Muscle layer of colon (tissue), 2 donors: ENCODE results near the gene IST1.

Source experiments
- H3K27ac ChIP-seq: one replicate; pipeline ENCODE4 v1.7.0; 2013; ENCODE audit warnings: low read depth, mild to moderate bottlenecking, low read length, moderate library complexity
- H3K27me3 ChIP-seq, 2 donors: one replicate each; pipeline ENCODE4 v1.7.0; 2013; ENCODE audit warnings: low read length in 2 of 2, mild to moderate bottlenecking in 2 of 2; ENCODE audit not compliant: insufficient read depth in 2 of 2, control insufficient read depth in 1 of 2
- H3K36me3 ChIP-seq: one replicate; pipeline ENCODE4 v1.7.0; 2013; ENCODE audit warnings: mild to moderate bottlenecking, low read length; ENCODE audit not compliant: insufficient read depth
- H3K4me1 ChIP-seq: one replicate; pipeline ENCODE4 v1.7.0; 2013; ENCODE audit warnings: mild to moderate bottlenecking, low read length; ENCODE audit not compliant: insufficient read depth
- H3K4me3 ChIP-seq, 2 donors: one replicate each; pipeline ENCODE4 v1.7.0; 2013; ENCODE audit warnings: low read length in 2 of 2, low read depth in 1 of 2, mild to moderate bottlenecking in 1 of 2, moderate library complexity in 1 of 2
- H3K9ac ChIP-seq: one replicate; pipeline ENCODE4 v1.7.0; 2013; ENCODE audit warnings: low read length
- H3K9me3 ChIP-seq: one replicate; pipeline ENCODE4 v1.7.0; 2013; ENCODE audit warnings: mild to moderate bottlenecking, low read length
- donor health status: abdominal sarcoma.
- donor health status: Adenocarcinoma of cecum.

The IST1 gene

DNA sequence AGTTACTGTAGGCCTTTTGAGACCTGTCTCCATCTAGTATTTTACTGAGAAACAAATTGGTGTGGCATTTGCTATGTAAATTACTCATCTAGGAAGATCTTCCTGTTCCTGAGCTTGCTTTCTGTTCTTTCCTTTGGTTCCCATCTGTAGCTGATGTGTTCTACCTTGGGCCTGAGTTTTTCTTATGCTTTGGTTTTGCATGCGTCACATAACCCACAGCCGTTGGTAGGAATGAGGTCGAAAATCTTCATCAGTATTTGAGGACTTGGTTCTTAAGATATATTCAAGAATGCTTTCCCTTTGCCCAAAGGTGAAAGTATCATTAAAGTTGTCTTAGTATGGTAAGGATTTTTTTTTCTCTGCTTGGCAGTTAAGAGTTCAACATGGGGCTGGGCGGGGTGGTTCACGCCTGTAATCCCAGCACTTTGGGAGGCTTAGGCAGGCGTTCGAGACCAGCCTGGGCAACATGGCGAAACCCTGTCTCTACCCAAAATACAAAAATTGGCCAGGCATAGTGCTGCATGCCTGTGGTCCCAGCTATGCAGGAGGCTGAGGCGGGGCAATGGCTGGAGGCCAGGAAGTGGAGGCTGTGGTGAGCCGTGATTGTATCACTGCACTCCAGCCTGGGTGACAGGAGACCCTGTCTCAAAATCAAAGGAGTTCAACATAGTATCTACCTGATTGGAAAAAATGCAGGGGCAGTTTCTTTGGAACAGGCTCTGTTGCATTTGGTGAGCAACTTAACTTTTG lies 28.8 kb downstream of the IST1 start:
- Histone ChIP-seq H3K36me3 (peaks cover 74% of the 10 kb centered on the region), H3K4me1 (peaks cover 27% of the 10 kb centered on the region), H3K27me3 (no peaks in the 10 kb centered on the region), H3K27ac (no peak overlapping the region), H3K4me3 (no peak overlapping the region), H3K9me3 (no peaks in the 10 kb centered on the region), H3K9ac (no peak overlapping the region)

DNA sequence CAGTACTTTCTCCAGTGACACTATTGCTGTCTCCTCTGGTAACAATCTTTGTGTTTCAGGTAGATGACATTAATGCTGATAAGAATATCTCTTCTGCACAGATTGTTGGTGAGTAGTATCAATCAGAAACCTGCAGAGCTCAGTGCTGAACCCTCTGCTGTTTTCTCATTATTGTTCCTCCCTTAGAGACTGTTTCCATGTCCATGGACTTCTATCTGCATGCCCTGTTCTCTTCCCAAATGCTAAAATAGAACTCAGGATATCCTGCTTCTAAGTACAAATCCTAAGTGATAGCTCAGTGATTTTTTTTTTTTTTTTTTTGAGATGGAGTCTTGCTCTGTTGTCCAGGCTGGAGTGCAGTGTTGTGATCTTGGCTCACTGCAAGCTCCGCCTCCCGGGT lies 29.4 kb downstream of the IST1 start:
- Histone ChIP-seq H3K27me3 (no peaks in the 10 kb centered on the region), H3K4me3 (no peak overlapping the region), H3K27ac (no peak overlapping the region), H3K36me3 (peaks cover 69% of the 10 kb centered on the region), H3K9ac (no peak overlapping the region), H3K9me3 (no peaks in the 10 kb centered on the region), H3K4me1 (peaks cover 30% of the 10 kb centered on the region)

DNA sequence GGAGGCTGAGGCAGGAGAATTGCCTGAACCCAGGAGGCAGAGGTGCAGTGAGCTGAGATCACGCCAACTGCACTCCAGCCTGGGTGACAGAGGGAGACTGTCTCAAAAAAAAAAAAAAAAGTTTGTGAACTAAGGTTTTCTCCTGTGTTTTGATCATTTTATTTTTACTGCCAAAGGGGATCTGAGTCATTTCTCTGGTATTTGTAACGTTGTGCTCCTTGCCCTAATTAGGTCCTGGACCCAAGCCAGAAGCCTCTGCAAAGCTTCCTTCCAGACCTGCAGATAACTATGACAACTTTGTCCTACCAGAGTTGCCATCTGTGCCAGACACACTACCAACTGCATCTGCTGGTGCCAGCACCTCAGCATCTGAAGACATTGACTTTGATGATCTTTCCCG lies 32.1 kb downstream of the IST1 start:
- peaks cover 42% of the 10 kb centered on the region for H3K4me1 ChIP-seq
- no peak overlapping the region for H3K4me3 ChIP-seq
- no peak overlapping the region for H3K27ac ChIP-seq
- H3K9ac ChIP-seq, result no peak overlapping the region
- no peaks in the 10 kb centered on the region for H3K27me3 ChIP-seq
- peaks cover 45% of the 10 kb centered on the region for H3K36me3 ChIP-seq
- no peaks in the 10 kb centered on the region for H3K9me3 ChIP-seq

DNA sequence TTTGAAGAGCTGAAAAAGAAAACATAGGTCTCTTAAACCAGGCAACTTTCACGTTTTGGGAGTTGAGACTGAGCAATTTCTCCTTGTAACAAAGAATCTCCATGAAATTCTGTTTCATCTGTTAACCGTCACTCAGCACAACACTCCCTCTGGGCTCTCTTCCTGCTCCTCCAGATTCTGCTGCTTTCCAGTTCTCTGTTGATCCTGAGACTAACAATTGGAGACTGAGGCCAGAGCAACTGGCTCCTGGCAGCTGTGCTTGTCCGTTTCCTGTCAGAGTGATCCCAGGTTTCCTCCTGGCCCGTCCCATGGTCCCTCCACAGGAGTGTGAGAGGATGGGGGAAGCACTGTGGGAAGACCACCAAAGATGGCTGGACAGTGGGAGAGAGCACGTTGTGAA lies 32.5 kb downstream of the IST1 start:
- H3K27ac ChIP-seq, result peak overlapping the region; percentile 27
- peaks cover 42% of the 10 kb centered on the region for H3K4me1 ChIP-seq

DNA sequence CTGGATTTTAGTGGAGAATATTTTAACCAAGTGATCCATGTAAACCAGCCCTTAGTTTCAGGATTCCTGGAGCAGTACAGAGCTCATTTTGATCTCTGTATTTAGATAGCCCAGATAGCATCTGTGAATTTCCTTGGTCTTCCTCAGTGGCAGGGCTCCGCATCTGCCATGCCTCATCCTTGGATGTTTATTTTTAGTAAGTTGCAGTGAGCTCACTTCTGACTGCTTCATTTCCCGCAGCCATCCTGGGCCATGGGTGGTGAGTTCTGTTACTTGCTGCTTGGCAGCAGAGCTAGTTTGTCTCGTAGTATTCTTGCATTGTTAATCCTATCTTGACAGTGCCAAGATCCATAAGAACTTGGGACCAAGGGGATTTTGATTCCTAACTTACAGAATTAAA lies 33.7 kb downstream of the IST1 start:
- Histone ChIP-seq H3K4me3 (no peak overlapping the region), H3K36me3 (peaks cover 32% of the 10 kb centered on the region), H3K27me3 (no peaks in the 10 kb centered on the region), H3K27ac (peak overlapping the region; percentile 53), H3K4me1 (peaks cover 45% of the 10 kb centered on the region), H3K9me3 (no peaks in the 10 kb centered on the region), H3K9ac (no peak overlapping the region)

More for the DNA sequence above, 32.5 kb downstream of the IST1 start:
- H3K9me3 ChIP-seq, result no peaks in the 10 kb centered on the region
- no peak overlapping the region for H3K9ac ChIP-seq
- no peaks in the 10 kb centered on the region for H3K27me3 ChIP-seq
- no peak overlapping the region for H3K4me3 ChIP-seq
- H3K36me3 ChIP-seq, result peaks cover 41% of the 10 kb centered on the region

DNA sequence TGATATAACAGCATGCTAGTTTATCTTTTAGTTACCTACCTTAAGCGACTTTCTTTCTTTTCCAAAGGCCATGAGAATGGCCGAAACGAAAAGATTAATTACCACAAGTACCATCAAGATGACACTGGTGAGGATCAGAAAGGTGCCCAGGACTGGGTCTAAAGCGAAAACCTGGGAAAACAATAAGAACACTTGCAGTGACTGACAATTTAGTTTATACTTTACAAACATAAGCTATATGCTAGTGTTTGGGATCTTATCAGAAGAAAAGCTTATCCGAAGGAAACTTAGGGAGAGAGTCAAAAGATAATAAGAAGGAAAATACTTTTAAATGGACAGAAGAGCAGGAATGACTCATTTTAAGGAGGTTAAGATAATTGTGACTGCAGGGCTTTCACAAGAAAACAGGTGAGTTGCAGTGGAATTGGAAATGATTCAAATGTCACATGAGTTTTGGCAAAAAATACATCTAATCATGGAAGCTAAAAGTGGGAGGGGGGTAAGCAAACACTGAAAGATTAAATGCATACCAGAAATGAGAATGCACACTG lies 34.8 kb downstream of the IST1 start:
- Histone ChIP-seq H3K4me3 (no peak overlapping the region), H3K4me1 (peaks cover 54% of the 10 kb centered on the region), H3K36me3 (peaks cover 25% of the 10 kb centered on the region), H3K27me3 (no peaks in the 10 kb centered on the region), H3K27ac (peak overlapping the region; percentile 56), H3K9ac (no peak overlapping the region), H3K9me3 (no peaks in the 10 kb centered on the region)

DNA sequence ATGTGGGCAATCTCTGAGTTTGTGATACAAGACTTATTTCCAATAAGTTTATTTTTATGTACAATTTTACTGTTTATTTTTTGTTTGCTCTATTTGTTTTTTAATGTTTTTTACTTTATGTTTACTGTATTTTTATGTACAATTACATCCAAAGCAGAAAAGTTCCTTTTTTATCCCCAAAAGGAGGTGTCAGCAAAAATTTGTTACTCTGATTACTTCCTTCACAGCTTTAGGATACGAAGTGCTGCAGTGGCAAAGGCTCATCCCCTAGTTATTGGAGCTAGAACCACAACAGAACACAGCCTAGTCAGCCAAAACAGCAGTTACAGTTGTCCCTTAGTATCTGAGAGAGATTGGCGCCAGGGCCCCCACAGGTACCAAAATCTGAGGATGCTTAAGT lies 35.7 kb downstream of the IST1 start:
- Histone ChIP-seq H3K4me3 (no peak overlapping the region), H3K9ac (no peak overlapping the region), H3K4me1 (peaks cover 54% of the 10 kb centered on the region), H3K27me3 (no peaks in the 10 kb centered on the region), H3K27ac (no peak overlapping the region), H3K36me3 (peaks cover 17% of the 10 kb centered on the region), H3K9me3 (no peaks in the 10 kb centered on the region)

DNA sequence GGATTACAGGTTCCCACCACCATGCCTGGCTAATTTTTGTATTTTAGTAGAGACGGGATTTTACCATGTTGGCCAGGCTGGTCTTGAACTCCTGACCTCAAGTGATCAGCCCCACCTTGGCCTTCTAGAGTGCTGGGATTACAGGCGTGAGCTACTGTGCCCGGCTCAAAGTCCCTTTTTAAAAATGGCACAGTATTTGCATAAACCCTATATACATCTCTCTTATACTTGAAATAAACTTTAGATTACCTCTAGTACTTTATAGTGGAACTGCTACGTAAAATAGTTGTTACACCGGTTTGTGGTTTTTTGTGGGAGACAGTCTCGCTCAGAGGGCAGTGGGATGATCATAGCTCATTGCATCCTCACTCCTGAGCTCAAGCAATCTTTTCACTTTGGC lies 36.3 kb downstream of the IST1 start:
- peaks cover 15% of the 10 kb centered on the region for H3K36me3 ChIP-seq
- no peak overlapping the region for H3K27ac ChIP-seq
- no peaks in the 10 kb centered on the region for H3K27me3 ChIP-seq
- no peak overlapping the region for H3K9ac ChIP-seq
- H3K9me3 ChIP-seq, result no peaks in the 10 kb centered on the region
- no peak overlapping the region for H3K4me3 ChIP-seq
- H3K4me1 ChIP-seq, result peaks cover 53% of the 10 kb centered on the region

DNA sequence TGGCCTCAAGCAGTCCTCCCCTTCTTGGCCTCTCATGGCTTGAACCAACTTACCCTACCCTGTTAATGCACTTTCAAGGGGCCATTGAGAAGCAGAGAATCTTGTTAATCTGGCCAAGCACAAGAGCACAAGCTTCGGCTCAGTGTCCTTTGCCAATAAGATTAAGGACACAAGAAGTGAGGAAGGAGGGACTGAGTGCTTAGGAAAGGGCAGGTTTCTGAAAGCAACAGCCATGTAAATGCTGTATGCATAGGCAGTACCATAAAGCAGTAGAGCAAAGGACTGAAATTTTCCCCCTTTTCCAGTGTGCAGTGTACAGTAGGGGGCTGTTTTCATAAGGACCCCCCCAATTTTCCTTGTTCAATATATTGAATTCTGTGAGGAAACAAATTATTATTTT lies 37.7 kb downstream of the IST1 start:
- Histone ChIP-seq H3K27me3 (no peaks in the 10 kb centered on the region), H3K27ac (no peak overlapping the region), H3K9me3 (no peaks in the 10 kb centered on the region), H3K36me3 (peaks cover 10% of the 10 kb centered on the region), H3K4me1 (peaks cover 39% of the 10 kb centered on the region), H3K9ac (no peak overlapping the region), H3K4me3 (no peak overlapping the region)

DNA sequence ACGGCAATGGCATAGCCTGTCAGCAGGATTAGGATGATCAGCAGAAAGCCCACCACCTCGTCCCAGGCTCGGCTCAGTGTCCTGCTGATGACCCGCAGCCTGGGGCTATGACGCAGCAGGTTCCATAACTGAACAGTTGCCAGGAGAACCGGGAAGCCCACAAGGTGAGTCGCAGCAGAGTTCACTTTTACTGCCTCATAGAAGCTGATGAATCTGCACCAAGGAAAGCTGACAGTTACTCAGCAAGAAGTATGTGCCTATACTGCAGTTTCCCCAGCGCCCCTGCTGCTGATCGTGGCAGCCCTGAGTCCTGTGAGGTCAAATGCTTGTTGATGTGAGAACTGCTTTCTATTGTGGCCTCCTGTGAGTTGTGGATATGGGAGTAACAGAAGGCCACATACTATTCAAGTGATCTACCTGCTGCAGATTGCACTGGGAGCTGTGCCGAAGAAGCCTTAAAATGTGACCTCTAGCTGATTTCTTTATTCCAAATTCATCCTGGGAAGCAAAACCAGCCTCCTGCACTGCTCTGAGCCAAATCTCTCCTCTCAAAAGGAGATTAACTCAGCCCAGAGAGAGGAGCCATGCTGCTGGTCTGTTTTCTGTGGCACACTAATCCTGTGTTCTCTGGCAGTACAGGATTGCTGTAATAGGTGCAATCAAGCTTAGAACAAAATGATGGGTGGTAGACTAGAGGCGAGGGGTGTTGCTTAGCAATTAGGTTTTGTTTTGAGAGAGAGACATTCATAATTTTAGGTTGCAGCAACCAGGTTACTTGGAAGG lies 38.8 kb downstream of the IST1 start:
- H3K27me3 ChIP-seq, result no peaks in the 10 kb centered on the region
- H3K9ac ChIP-seq, result no peak overlapping the region
- H3K36me3 ChIP-seq, result peaks cover 4% of the 10 kb centered on the region
- H3K9me3 ChIP-seq, result no peaks in the 10 kb centered on the region
- H3K4me3 ChIP-seq, result no peak overlapping the region
- H3K27ac ChIP-seq, result peak overlapping the region; percentile 49
- peaks cover 29% of the 10 kb centered on the region for H3K4me1 ChIP-seq

DNA sequence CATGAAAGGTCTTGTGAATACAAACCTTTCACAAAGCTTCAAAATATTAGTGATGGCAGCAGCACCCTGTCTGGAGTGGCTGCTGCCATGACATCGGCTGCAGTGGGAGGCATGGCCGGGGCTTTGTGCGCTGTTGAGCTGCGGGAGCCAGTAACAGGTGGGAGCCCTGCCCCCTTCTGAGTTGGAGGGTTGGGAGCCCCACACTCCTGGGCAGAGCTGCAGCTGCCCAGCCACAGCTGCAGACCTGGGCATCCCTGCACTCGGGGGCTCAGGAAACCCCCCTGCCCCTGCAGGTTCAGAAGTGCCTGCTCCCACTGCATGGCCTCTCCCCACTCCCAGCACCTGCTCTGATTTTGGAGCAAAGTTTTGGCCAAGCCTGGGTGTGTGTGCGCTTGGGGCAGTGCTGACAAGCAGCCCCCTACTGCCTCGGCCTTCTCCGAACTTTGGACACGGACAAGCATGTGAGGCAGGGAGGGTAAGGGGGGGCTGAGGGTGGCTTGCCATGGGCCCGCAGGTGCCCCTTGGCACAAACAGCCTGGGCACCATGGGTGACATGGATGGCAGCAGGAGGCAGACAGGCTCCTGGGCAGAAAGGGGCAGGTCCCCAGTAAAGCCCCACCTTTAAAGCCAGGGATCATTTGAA lies 42.7 kb downstream of the IST1 start:
- no peak overlapping the region for H3K27ac ChIP-seq
- H3K36me3 ChIP-seq, result peaks cover 4% of the 10 kb centered on the region
- no peak overlapping the region for H3K9ac ChIP-seq
- H3K9me3 ChIP-seq, result no peaks in the 10 kb centered on the region
- H3K4me3 ChIP-seq, result no peak overlapping the region
- no peaks in the 10 kb centered on the region for H3K27me3 ChIP-seq
- peaks cover 12% of the 10 kb centered on the region for H3K4me1 ChIP-seq
